Progenitor cell of endocrine pancreas (in vitro differentiated cells): ENCODE measurements around the gene PANX2. TPM values are rescaled to one million over a fixed set of nuclear protein-coding genes. Genes with fewer than 3 reads are reported as not detected.

Experiments
- DNase-seq: peaks from one replicate; pipeline ENCODE4 v3.0.0; 2021; ENCODE audit warnings: low spot score; ENCODE audit not compliant: unreplicated experiment
- H3K27ac Mint-ChIP-seq: 2 replicates; pipeline ENCODE4 v1.8.0; 2021; ENCODE audit warnings: mild to moderate bottlenecking, moderate library complexity, mixed read lengths
- H3K27me3 Mint-ChIP-seq: 2 replicates; pipeline ENCODE4 v1.8.0; 2021; ENCODE audit warnings: mixed read lengths
- H3K36me3 Mint-ChIP-seq: 2 replicates; pipeline ENCODE4 v1.8.0; 2022; ENCODE audit warnings: mixed read lengths; ENCODE audit not compliant: insufficient read depth
- H3K4me1 Mint-ChIP-seq: 2 replicates; pipeline ENCODE4 v1.8.0; 2021; ENCODE audit warnings: low read depth, mixed read lengths
- H3K4me3 Mint-ChIP-seq: 2 replicates; pipeline ENCODE4 v1.8.0; 2021; ENCODE audit warnings: low read depth, mild to moderate bottlenecking, moderate library complexity, mixed read lengths
- H3K9me3 Mint-ChIP-seq: 2 replicates; pipeline ENCODE4 v1.8.0; 2021; ENCODE audit warnings: low read depth, mixed read lengths
- long read RNA-seq: library from polyadenylated mRNA; unstranded; transcript quantifications from one replicate; pipeline ENCODE4 v2.0.0, GENCODE V29; 2020
- total RNA-seq: library from RNA; stranded (reverse); gene quantifications from 2 replicates; pipeline ENCODE4 v1.2.1, GENCODE V29; 2021
- TF ChIP-seq, protein P1 (sequence below): fragments of 200-600 bp; sonication (generic); IDR thresholded peaks from one replicate; pipeline ENCODE4 v1.5.0; 2021; ENCODE audit warnings: antibody characterized with exemption, mild to moderate bottlenecking; ENCODE audit not compliant: unreplicated experiment

Gene PANX2, protein sequence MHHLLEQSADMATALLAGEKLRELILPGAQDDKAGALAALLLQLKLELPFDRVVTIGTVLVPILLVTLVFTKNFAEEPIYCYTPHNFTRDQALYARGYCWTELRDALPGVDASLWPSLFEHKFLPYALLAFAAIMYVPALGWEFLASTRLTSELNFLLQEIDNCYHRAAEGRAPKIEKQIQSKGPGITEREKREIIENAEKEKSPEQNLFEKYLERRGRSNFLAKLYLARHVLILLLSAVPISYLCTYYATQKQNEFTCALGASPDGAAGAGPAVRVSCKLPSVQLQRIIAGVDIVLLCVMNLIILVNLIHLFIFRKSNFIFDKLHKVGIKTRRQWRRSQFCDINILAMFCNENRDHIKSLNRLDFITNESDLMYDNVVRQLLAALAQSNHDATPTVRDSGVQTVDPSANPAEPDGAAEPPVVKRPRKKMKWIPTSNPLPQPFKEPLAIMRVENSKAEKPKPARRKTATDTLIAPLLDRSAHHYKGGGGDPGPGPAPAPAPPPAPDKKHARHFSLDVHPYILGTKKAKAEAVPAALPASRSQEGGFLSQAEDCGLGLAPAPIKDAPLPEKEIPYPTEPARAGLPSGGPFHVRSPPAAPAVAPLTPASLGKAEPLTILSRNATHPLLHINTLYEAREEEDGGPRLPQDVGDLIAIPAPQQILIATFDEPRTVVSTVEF
- total RNA-seq, result 6.2 and 6.3 TPM in 2 replicates
- long read RNA-seq, result 0 reads

DNA sequence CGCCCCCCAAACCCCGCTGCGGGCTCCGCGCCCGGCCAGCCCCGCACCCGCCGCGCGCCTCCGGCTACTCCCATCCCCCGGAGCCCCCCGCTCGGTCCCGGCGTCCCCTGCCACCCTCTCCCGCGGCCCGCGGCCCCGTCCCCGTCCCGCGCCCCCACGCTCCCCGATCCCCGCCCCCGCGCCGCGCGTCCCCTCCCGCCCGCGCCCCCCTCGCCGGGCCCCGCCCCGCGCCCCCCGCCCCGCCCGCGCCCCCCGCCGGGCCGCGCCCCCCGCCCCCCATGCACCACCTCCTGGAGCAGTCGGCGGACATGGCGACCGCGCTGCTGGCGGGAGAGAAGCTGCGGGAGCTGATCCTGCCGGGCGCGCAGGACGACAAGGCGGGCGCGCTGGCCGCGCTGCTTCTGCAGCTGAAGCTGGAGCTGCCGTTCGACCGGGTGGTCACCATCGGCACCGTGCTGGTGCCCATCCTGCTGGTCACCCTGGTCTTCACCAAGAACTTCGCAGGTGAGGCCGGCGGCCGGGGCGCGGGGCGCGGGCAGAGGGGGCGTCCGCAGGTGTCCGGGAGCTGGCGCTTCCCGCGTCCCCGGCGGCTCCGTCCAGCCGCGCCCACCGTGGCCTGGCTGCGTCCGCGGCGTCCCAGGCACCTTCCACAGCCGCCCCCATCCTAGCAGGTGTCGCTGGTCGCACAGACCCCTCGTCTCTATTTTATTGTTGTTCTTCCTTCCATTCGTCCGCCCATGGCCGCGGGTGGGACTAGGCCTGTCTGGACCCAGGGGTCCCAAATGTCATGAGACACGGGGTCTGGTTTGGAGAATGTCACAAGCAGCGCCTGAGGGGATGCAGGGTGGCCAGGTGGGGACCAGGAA lies at the start of gene PANX2:
Gene PANX2, plus strand, starts transcription at position 279 of the 866 bp plus-strand sequence. Its CDS starts 0 bp downstream, at position 279.
- Mint-ChIP-seq H3K4me1 (peaks cover 4% of the 10 kb centered on the region), H3K9me3 (no peaks in the 10 kb centered on the region), H3K27me3 (peaks cover 7% of the 10 kb centered on the region), H3K4me3 (peak within 1 kb of the TSS; percentile 84), H3K36me3 (no peaks in the 10 kb centered on the region), H3K27ac (peak within 1 kb of the TSS; percentile 88)
- TF ChIP-seq, protein P1, sequence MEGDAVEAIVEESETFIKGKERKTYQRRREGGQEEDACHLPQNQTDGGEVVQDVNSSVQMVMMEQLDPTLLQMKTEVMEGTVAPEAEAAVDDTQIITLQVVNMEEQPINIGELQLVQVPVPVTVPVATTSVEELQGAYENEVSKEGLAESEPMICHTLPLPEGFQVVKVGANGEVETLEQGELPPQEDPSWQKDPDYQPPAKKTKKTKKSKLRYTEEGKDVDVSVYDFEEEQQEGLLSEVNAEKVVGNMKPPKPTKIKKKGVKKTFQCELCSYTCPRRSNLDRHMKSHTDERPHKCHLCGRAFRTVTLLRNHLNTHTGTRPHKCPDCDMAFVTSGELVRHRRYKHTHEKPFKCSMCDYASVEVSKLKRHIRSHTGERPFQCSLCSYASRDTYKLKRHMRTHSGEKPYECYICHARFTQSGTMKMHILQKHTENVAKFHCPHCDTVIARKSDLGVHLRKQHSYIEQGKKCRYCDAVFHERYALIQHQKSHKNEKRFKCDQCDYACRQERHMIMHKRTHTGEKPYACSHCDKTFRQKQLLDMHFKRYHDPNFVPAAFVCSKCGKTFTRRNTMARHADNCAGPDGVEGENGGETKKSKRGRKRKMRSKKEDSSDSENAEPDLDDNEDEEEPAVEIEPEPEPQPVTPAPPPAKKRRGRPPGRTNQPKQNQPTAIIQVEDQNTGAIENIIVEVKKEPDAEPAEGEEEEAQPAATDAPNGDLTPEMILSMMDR, result no peak
- no peak for DNase-seq

DNA sequence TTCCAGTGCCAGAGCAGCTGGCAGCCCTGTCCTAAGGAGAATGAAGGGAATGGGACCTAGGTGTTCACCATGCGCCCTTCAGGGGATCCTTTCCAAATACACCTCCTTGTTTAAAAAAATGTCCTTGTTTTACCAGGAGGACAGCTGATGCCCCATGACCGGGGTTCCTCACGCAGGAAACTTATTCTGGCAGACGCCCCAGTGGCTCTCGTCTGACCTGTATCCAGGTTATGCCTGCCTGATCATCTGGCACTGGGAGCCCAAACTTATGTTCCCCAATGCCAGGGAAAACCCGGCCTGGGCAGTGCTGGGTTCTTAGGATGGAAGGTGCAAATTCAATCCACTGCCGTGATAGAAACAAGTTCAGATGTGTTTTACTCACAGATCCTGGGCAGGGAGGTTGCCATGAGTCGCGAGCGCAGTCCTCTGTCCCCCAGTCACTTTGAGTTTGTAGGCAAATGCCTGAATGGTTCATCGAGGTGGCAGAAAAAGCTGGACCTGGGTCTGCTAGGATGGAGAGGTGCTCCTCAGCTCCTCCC lies 49.3 kb upstream of the PANX2 start:
- H3K36me3 Mint-ChIP-seq, result no peaks in the 10 kb centered on the region
- DNase-seq, result no peak
- no peak overlapping the region for H3K4me3 Mint-ChIP-seq
- peaks cover 14% of the 10 kb centered on the region for H3K4me1 Mint-ChIP-seq
- TF ChIP-seq, protein P1, result no peak
- H3K27ac Mint-ChIP-seq, result no peak overlapping the region
- peaks cover 9% of the 10 kb centered on the region for H3K9me3 Mint-ChIP-seq
- peaks cover 8% of the 10 kb centered on the region for H3K27me3 Mint-ChIP-seq

DNA sequence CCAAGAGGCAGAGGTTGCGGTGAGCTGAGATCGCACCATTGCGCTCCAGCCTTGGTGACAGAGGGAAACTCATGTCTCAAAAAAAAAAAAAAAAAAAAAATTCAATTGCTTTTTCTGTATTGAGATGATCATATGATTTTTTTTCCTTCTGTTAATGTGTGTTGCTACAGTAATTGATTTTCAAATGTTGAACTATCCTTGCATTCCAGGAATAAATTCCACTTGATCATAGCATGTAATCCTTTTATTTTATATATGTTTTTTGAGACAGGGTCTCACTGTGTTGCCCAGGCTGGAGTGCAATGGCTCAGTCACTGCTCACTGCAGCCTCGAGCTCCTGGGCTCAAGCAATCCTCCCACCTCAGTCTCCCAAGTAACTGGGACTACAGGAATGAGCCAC lies 47.4 kb upstream of the PANX2 start:
- H3K9me3 Mint-ChIP-seq, result peaks cover 9% of the 10 kb centered on the region
- DNase-seq, result no peak
- peaks cover 11% of the 10 kb centered on the region for H3K27me3 Mint-ChIP-seq
- TF ChIP-seq, protein P1, result no peak
- peaks cover 14% of the 10 kb centered on the region for H3K4me1 Mint-ChIP-seq
- no peaks in the 10 kb centered on the region for H3K36me3 Mint-ChIP-seq
- no peak overlapping the region for H3K27ac Mint-ChIP-seq
- no peak overlapping the region for H3K4me3 Mint-ChIP-seq

DNA sequence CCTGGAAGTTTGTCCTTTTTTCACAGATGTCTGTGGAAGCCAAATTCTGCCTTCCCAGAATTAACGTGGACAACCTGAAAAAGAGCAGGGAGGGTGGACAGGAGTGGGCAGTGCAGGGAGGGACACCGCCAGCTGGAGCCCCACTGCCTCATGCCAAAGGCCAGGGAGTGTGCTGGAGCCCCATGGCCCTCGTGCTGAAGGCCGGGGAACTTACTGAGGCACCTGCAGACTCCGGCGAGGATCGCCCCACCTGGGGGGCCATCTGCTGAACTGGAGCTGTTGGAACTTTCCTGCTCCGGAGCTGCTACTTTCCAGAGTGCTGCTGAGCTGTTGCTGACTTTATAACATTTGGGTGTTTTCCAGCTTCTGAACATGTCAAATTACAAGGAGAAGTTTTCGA lies 45.5 kb upstream of the PANX2 start:
- H3K4me1 Mint-ChIP-seq, result peaks cover 2% of the 10 kb centered on the region

More for the DNA sequence above, 45.5 kb upstream of the PANX2 start:
- DNase-seq, result no peak
- TF ChIP-seq, protein P1, result no peak
- no peaks in the 10 kb centered on the region for H3K36me3 Mint-ChIP-seq
- no peak overlapping the region for H3K4me3 Mint-ChIP-seq
- H3K27ac Mint-ChIP-seq, result no peak overlapping the region
- peaks cover 9% of the 10 kb centered on the region for H3K9me3 Mint-ChIP-seq
- H3K27me3 Mint-ChIP-seq, result peaks cover 18% of the 10 kb centered on the region
